Progenitor cell of endocrine pancreas (in vitro differentiated cells): ENCODE data around the gene LSM7. TPM values are rescaled to one million over a fixed set of nuclear protein-coding genes. Genes with fewer than 3 reads are reported as not detected.

Experiments
- DNase-seq: peaks from one replicate; pipeline ENCODE4 v3.0.0; 2021; ENCODE audit warnings: low spot score; ENCODE audit not compliant: unreplicated experiment
- H3K27ac Mint-ChIP-seq: 2 replicates; pipeline ENCODE4 v1.8.0; 2021; ENCODE audit warnings: mild to moderate bottlenecking, moderate library complexity, mixed read lengths
- H3K27me3 Mint-ChIP-seq: 2 replicates; pipeline ENCODE4 v1.8.0; 2021; ENCODE audit warnings: mixed read lengths
- H3K36me3 Mint-ChIP-seq: 2 replicates; pipeline ENCODE4 v1.8.0; 2022; ENCODE audit warnings: mixed read lengths; ENCODE audit not compliant: insufficient read depth
- H3K4me1 Mint-ChIP-seq: 2 replicates; pipeline ENCODE4 v1.8.0; 2021; ENCODE audit warnings: low read depth, mixed read lengths
- H3K4me3 Mint-ChIP-seq: 2 replicates; pipeline ENCODE4 v1.8.0; 2021; ENCODE audit warnings: low read depth, mild to moderate bottlenecking, moderate library complexity, mixed read lengths
- H3K9me3 Mint-ChIP-seq: 2 replicates; pipeline ENCODE4 v1.8.0; 2021; ENCODE audit warnings: low read depth, mixed read lengths
- CTCF ChIP-seq: fragments of 200-600 bp; sonication (generic); IDR thresholded peaks from one replicate; pipeline ENCODE4 v1.5.0; 2021; ENCODE audit warnings: antibody characterized with exemption, mild to moderate bottlenecking; ENCODE audit not compliant: unreplicated experiment
- total RNA-seq: library from RNA; stranded (reverse); gene quantifications from 2 replicates; pipeline ENCODE4 v1.2.1, GENCODE V29; 2021

Gene LSM7
- total RNA-seq, 1 donor from 2014 or later = 126 TPM

- no peaks in the 10 kb centered on the region for H3K4me1 Mint-ChIP-seq
- no peaks in the 10 kb centered on the region for H3K9me3 Mint-ChIP-seq
- DNase-seq = no peak
- no peaks in the 10 kb centered on the region for H3K36me3 Mint-ChIP-seq
- no peaks in the 10 kb centered on the region for H3K27me3 Mint-ChIP-seq
- no peak for TF ChIP-seq CTCF
- no peak overlapping the region for H3K27ac Mint-ChIP-seq
- no peak overlapping the region for H3K4me3 Mint-ChIP-seq
Observed at GRCh38 chr19:2345794-2346663, 17.6 kb upstream of the LSM7 start.

GRCh38 chr19:2345076-2345475 lies 16.7 kb upstream of the LSM7 start:
- no peak overlapping the region for H3K4me3 Mint-ChIP-seq
- no peak for DNase-seq
- no peaks in the 10 kb centered on the region for H3K9me3 Mint-ChIP-seq
- H3K27ac Mint-ChIP-seq = no peak overlapping the region
- no peaks in the 10 kb centered on the region for H3K36me3 Mint-ChIP-seq
- no peaks in the 10 kb centered on the region for H3K4me1 Mint-ChIP-seq
- no peaks in the 10 kb centered on the region for H3K27me3 Mint-ChIP-seq
- no peak for TF ChIP-seq CTCF

- no peak for TF ChIP-seq CTCF
- DNase-seq = no peak
- Mint-ChIP-seq H3K27me3 (no peaks in the 10 kb centered on the region), H3K4me1 (no peaks in the 10 kb centered on the region), H3K4me3 (no peak overlapping the region), H3K36me3 (no peaks in the 10 kb centered on the region), H3K27ac (no peak overlapping the region), H3K9me3 (no peaks in the 10 kb centered on the region)
Observed at GRCh38 chr19:2344381-2344870, 16.0 kb upstream of the LSM7 start.

GRCh38 chr19:2343289-2343982 lies 15.1 kb upstream of the LSM7 start:
- no peaks in the 10 kb centered on the region for H3K36me3 Mint-ChIP-seq
- no peak overlapping the region for H3K27ac Mint-ChIP-seq
- H3K27me3 Mint-ChIP-seq = no peaks in the 10 kb centered on the region
- TF ChIP-seq CTCF = no peak
- H3K9me3 Mint-ChIP-seq = no peaks in the 10 kb centered on the region
- H3K4me1 Mint-ChIP-seq = no peaks in the 10 kb centered on the region
- H3K4me3 Mint-ChIP-seq = no peak overlapping the region
- DNase-seq = no peak

GRCh38 chr19:2342656-2343288 lies 14.4 kb upstream of the LSM7 start:
- Mint-ChIP-seq H3K4me3 (no peak overlapping the region), H3K27ac (no peak overlapping the region), H3K36me3 (no peaks in the 10 kb centered on the region), H3K27me3 (no peaks in the 10 kb centered on the region), H3K9me3 (no peaks in the 10 kb centered on the region), H3K4me1 (no peaks in the 10 kb centered on the region)
- no peak for TF ChIP-seq CTCF
- no peak for DNase-seq
